ENCODE data around the gene NBPF26.
"Not testable (repeated sequence)": the region's sequence is repeated elsewhere in the genome, so short reads cannot be mapped to it uniquely, and the experiment has no call there.

The NBPF26 gene

DNA sequence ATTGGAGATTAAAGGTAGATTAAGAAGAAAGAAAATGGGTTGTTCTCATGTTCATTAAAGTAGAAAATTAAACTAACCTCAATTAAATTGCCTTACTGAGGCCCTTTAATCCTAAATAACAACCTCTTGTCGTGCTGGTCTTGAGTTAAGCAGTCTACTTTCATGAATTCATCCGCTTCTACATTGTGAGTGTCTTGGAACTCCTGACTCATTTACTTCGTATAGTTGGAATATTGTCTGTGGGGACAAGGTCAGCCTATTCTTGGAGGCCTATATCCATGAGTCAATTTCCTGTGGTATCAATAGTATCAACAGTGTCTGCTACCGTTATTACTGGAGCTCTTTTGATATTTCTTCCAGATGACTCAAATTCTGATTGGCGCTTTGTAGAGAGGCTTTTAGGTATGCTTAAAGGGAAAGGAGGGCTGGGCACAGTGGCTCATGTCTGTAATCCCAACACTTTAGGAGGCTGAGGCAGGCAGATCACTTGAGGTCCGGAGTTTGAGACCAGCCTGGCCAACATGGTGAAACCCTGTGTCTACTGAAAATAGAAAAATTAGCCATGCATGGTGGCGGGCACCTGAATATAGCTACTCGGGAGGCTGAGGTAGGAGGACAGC, 136.0 kb downstream of the NBPF26 start:
- not testable (repeated sequence) for DNase-seq

DNA sequence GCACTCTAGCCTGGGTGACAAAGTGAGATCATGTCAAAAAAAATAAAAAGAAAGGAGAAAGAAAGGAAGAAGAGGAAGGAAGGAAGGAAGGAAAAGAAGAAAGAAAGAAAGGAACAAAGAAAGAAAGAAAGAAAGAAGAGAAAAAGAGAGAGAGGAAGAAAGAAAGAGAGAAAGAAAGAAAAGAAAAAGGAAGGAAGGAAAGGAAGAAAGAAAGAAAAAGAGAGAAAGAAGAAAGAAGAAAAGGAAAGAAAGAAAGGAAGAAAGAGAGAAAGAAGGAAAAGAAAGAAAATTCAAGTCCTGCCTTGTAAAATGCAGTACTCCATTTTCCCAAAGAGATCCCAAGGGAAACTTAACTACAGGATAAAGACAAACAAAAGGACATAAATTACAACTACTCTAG, 154.5 kb downstream of the NBPF26 start:
- not testable (repeated sequence) for DNase-seq

- not testable (repeated sequence) for DNase-seq
Observed at GRCh38 chr1:120880056-120880455, 156.3 kb downstream of the NBPF26 start.

- not testable (repeated sequence) for DNase-seq
Observed at GRCh38 chr1:120881934-120882333, 158.2 kb downstream of the NBPF26 start.

Measured in DMS 273 treated with DMSO at 0.1 percent for 48 hours (cell line).